Liver (tissue), 3 donors: ENCODE data around the gene ANO10.

Experiments
- EGR1 ChIP-seq, 2 donors: IDR thresholded peaks; 2 replicates each; pipeline ENCODE4 v1.6.1; 2016 to 2018; ENCODE audit warnings: antibody characterized with exemption in 2 of 2, low read depth in 2 of 2
- FOXA1 ChIP-seq: IDR thresholded peaks from 2 replicates; pipeline ENCODE4 v1.6.1; 2016; ENCODE audit warnings: antibody characterized with exemption
- FOXA2 ChIP-seq: IDR thresholded peaks from 2 replicates; pipeline ENCODE4 v1.6.1; 2016; ENCODE audit warnings: antibody characterized with exemption
- GABPA ChIP-seq, 2 donors: IDR thresholded peaks in 1 of 2; conservative IDR thresholded peaks in 1 of 2; 2 replicates each; pipeline ENCODE4 v1.6.1; 2016; ENCODE audit warnings: antibody characterized with exemption in 2 of 2, mild to moderate bottlenecking in 1 of 2, moderate library complexity in 1 of 2
- JUND ChIP-seq, 2 donors: IDR thresholded peaks; 2 replicates each; pipeline ENCODE4 v1.6.1; 2016; ENCODE audit warnings: antibody characterized with exemption in 2 of 2
- SP1 ChIP-seq: IDR thresholded peaks from 2 replicates; pipeline ENCODE4 v1.6.1; 2018; ENCODE audit warnings: antibody characterized with exemption, mild to moderate bottlenecking
- TAF1 ChIP-seq: conservative IDR thresholded peaks from 2 replicates; pipeline ENCODE4 v1.6.1; 2016; ENCODE audit warnings: antibody characterized with exemption, mild to moderate bottlenecking
- TF ChIP-seq, protein P1 (sequence below): fragments of 150-350 bp; IDR thresholded peaks from 2 replicates; pipeline ENCODE4 v1.5.1; 2017; ENCODE audit warnings: improper control_type of control experiment, low read depth, low read length; ENCODE audit not compliant: missing input control
- TF ChIP-seq, protein P2 (sequence below): IDR thresholded peaks from 2 replicates; pipeline ENCODE4 v1.6.1; 2016; ENCODE audit warnings: antibody characterized with exemption, mild to moderate bottlenecking
- TF ChIP-seq, protein P3 (sequence below): IDR thresholded peaks from 2 replicates; pipeline ENCODE4 v1.6.1; 2016; ENCODE audit warnings: antibody characterized with exemption
- TF ChIP-seq, protein P4 (sequence below): IDR thresholded peaks from 2 replicates; pipeline ENCODE4 v1.6.1; 2016; ENCODE audit warnings: antibody characterized with exemption
- donor health status: healthy.
- donor health status: healthy.

DNA sequence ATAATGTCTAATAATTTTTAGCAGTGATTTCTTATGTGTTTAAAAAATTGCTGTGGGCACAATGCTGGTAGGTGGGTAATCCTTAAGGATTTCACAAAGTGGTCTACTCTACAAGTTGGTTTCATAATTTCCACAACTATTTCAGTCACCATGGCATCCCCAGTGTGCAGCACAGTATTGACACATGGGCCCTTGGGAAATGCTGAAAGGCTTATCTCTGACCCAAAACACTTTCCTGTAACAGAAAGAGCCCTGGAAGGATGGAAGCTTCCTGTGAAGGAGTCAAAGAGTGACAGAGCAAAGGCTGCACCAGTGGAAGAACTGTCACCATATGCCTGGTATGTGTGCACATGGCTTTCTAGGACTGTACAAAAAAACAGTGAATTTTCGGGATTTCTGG, 153.7 kb downstream of the ANO10 start:
- TF ChIP-seq JUND (IDR thresholded peaks at IDR 0.05) (no peak), TAF1 (no peak), EGR1 (IDR thresholded peaks at IDR 0.05; ENCODE audit: low read depth in 2 of 2) (no peak), SP1 (no peak), FOXA2 (no peak), GABPA (IDR thresholded peaks at IDR 0.05 in 1 of 2, conservative IDR thresholded peaks at IDR 0.05 in 1 of 2) (no peak), FOXA1 (no peak)
- TF ChIP-seq, protein P1, sequence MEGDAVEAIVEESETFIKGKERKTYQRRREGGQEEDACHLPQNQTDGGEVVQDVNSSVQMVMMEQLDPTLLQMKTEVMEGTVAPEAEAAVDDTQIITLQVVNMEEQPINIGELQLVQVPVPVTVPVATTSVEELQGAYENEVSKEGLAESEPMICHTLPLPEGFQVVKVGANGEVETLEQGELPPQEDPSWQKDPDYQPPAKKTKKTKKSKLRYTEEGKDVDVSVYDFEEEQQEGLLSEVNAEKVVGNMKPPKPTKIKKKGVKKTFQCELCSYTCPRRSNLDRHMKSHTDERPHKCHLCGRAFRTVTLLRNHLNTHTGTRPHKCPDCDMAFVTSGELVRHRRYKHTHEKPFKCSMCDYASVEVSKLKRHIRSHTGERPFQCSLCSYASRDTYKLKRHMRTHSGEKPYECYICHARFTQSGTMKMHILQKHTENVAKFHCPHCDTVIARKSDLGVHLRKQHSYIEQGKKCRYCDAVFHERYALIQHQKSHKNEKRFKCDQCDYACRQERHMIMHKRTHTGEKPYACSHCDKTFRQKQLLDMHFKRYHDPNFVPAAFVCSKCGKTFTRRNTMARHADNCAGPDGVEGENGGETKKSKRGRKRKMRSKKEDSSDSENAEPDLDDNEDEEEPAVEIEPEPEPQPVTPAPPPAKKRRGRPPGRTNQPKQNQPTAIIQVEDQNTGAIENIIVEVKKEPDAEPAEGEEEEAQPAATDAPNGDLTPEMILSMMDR = no peak
- TF ChIP-seq, protein P2, sequence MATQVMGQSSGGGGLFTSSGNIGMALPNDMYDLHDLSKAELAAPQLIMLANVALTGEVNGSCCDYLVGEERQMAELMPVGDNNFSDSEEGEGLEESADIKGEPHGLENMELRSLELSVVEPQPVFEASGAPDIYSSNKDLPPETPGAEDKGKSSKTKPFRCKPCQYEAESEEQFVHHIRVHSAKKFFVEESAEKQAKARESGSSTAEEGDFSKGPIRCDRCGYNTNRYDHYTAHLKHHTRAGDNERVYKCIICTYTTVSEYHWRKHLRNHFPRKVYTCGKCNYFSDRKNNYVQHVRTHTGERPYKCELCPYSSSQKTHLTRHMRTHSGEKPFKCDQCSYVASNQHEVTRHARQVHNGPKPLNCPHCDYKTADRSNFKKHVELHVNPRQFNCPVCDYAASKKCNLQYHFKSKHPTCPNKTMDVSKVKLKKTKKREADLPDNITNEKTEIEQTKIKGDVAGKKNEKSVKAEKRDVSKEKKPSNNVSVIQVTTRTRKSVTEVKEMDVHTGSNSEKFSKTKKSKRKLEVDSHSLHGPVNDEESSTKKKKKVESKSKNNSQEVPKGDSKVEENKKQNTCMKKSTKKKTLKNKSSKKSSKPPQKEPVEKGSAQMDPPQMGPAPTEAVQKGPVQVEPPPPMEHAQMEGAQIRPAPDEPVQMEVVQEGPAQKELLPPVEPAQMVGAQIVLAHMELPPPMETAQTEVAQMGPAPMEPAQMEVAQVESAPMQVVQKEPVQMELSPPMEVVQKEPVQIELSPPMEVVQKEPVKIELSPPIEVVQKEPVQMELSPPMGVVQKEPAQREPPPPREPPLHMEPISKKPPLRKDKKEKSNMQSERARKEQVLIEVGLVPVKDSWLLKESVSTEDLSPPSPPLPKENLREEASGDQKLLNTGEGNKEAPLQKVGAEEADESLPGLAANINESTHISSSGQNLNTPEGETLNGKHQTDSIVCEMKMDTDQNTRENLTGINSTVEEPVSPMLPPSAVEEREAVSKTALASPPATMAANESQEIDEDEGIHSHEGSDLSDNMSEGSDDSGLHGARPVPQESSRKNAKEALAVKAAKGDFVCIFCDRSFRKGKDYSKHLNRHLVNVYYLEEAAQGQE = no peak
- TF ChIP-seq, protein P3, sequence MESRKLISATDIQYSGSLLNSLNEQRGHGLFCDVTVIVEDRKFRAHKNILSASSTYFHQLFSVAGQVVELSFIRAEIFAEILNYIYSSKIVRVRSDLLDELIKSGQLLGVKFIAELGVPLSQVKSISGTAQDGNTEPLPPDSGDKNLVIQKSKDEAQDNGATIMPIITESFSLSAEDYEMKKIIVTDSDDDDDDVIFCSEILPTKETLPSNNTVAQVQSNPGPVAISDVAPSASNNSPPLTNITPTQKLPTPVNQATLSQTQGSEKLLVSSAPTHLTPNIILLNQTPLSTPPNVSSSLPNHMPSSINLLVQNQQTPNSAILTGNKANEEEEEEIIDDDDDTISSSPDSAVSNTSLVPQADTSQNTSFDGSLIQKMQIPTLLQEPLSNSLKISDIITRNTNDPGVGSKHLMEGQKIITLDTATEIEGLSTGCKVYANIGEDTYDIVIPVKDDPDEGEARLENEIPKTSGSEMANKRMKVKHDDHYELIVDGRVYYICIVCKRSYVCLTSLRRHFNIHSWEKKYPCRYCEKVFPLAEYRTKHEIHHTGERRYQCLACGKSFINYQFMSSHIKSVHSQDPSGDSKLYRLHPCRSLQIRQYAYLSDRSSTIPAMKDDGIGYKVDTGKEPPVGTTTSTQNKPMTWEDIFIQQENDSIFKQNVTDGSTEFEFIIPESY = no peak
- TF ChIP-seq, protein P4, sequence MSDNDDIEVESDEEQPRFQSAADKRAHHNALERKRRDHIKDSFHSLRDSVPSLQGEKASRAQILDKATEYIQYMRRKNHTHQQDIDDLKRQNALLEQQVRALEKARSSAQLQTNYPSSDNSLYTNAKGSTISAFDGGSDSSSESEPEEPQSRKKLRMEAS = no peak
